Measurements from ENCODE around the gene CREB5.

DNA sequence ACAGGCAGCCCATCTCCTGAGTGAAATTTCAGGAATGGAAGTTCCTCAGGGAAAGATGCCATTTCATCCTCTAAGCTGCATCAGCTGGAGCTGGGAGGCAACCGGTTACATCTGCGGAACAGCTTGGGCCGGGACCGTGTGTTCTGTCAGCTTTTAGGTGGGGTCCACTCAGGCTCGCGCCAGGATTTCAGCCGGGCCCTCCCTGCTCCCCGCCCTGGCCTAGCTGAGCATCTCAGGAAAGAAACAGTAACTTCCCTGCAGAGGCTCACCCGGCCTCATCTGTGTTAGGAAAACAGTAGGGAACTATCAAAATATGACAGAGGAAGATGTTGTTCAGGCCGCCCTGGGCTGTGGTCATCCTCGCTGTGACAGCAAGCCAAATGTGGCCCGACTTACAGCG lies 435.4 kb downstream of the CREB5 start:
- TF ChIP-seq, protein P1, sequence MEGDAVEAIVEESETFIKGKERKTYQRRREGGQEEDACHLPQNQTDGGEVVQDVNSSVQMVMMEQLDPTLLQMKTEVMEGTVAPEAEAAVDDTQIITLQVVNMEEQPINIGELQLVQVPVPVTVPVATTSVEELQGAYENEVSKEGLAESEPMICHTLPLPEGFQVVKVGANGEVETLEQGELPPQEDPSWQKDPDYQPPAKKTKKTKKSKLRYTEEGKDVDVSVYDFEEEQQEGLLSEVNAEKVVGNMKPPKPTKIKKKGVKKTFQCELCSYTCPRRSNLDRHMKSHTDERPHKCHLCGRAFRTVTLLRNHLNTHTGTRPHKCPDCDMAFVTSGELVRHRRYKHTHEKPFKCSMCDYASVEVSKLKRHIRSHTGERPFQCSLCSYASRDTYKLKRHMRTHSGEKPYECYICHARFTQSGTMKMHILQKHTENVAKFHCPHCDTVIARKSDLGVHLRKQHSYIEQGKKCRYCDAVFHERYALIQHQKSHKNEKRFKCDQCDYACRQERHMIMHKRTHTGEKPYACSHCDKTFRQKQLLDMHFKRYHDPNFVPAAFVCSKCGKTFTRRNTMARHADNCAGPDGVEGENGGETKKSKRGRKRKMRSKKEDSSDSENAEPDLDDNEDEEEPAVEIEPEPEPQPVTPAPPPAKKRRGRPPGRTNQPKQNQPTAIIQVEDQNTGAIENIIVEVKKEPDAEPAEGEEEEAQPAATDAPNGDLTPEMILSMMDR (conservative IDR thresholded peaks at IDR 0.05; ENCODE audit: low read depth, low read length) = no peak
- no peak for TF ChIP-seq EZH2 (IDR thresholded peaks at IDR 0.05; ENCODE audit: low read length, unreplicated experiment)
- TF ChIP-seq EZH2phosphoT487 (IDR thresholded peaks at IDR 0.05; ENCODE audit: borderline replicate concordance, low read length) = no peak

All from PC-3 (cell line).